Activated CD4-positive, alpha-beta T cell treated with anti-CD3 and anti-CD28 coated beads, Interleukin-2, amount 10 ng/mL, durations not matched to agents 7 days and 5 days (primary cell): ENCODE results near the gene RTP5. TPM values are rescaled to one million over a fixed set of nuclear protein-coding genes. Genes with fewer than 3 reads are reported as not detected.
A peak's percentile ranks its signal among the peaks of the same experiment; 100 is the strongest.

Source experiments
- CTCF ChIA-PET: fragments of 350-600 bp; sonication (Branson Sonifier 250); formaldehyde crosslinking; loops from one replicate; lab custom pipeline; 2021; ENCODE audit warnings: antibody characterized with exemption; lab: Charles Lee
- POLR2A ChIA-PET: fragments of 350-600 bp; sonication (Branson Sonifier 250); formaldehyde crosslinking; loops from one replicate; lab custom pipeline; 2021; ENCODE audit warnings: antibody characterized with exemption; lab: Charles Lee
- DNase-seq: peaks from one replicate; pipeline ENCODE4 v3.0.0-alpha.2; 2020
- H3K27ac Mint-ChIP-seq: one replicate; pipeline ENCODE4 v1.8.0; 2021; ENCODE audit warnings: mild to moderate bottlenecking, moderate library complexity, mixed read lengths
- H3K27me3 Mint-ChIP-seq: one replicate; pipeline ENCODE4 v1.8.0; 2021; ENCODE audit warnings: mixed read lengths
- H3K36me3 Mint-ChIP-seq: one replicate; pipeline ENCODE4 v1.8.0; 2021; ENCODE audit warnings: low read depth, mixed read lengths
- H3K4me1 Mint-ChIP-seq: one replicate; pipeline ENCODE4 v1.8.0; 2021; ENCODE audit warnings: mixed read lengths
- H3K4me3 Mint-ChIP-seq: one replicate; pipeline ENCODE4 v1.8.0; 2021; ENCODE audit warnings: mild to moderate bottlenecking, moderate library complexity, mixed read lengths
- H3K9me3 Mint-ChIP-seq: one replicate; pipeline ENCODE4 v1.8.0; 2021; ENCODE audit warnings: mixed read lengths
- total RNA-seq, 2 experiments: library from RNA; stranded (reverse); gene quantifications; one replicate each; pipeline ENCODE4 v1.2.3, GENCODE V29; 2021

Gene RTP5
- total RNA-seq, 2 experiments from 2014 or later = not detected

GRCh38 chr2:241835611-241836010 is 33.9 kb upstream of the RTP5 start:
- H3K4me3 Mint-ChIP-seq = no peak overlapping the region
- DNase-seq = no peak
- peaks cover 2% of the 10 kb centered on the region for H3K9me3 Mint-ChIP-seq
- CTCF ChIA-PET = interaction anchor here (0.7 to 2.3 kb wide), 3 partner anchors 24 to 52 kb away, joined by 3 to 6 read pairs (median 3); partner anchors contain the start of gene PDCD1
- no peak overlapping the region for H3K27ac Mint-ChIP-seq
- H3K36me3 Mint-ChIP-seq = no peaks in the 10 kb centered on the region
- H3K4me1 Mint-ChIP-seq = peaks cover 7% of the 10 kb centered on the region
- peaks cover 44% of the 10 kb centered on the region for H3K27me3 Mint-ChIP-seq
- POLR2A ChIA-PET = no interaction called here

GRCh38 chr2:241836292-241836691 is 33.2 kb upstream of the RTP5 start:
- H3K36me3 Mint-ChIP-seq = no peaks in the 10 kb centered on the region
- no peak for DNase-seq
- H3K9me3 Mint-ChIP-seq = no peaks in the 10 kb centered on the region
- peaks cover 7% of the 10 kb centered on the region for H3K4me1 Mint-ChIP-seq
- POLR2A ChIA-PET = no interaction called here
- no peak overlapping the region for H3K4me3 Mint-ChIP-seq
- H3K27ac Mint-ChIP-seq = no peak overlapping the region
- CTCF ChIA-PET = interaction anchor here (0.7 to 2.3 kb wide), 2 partner anchors 23 to 32 kb away, joined by 3 to 6 read pairs; partner anchors contain the start of gene PDCD1
- H3K27me3 Mint-ChIP-seq = peaks cover 39% of the 10 kb centered on the region

DNA sequence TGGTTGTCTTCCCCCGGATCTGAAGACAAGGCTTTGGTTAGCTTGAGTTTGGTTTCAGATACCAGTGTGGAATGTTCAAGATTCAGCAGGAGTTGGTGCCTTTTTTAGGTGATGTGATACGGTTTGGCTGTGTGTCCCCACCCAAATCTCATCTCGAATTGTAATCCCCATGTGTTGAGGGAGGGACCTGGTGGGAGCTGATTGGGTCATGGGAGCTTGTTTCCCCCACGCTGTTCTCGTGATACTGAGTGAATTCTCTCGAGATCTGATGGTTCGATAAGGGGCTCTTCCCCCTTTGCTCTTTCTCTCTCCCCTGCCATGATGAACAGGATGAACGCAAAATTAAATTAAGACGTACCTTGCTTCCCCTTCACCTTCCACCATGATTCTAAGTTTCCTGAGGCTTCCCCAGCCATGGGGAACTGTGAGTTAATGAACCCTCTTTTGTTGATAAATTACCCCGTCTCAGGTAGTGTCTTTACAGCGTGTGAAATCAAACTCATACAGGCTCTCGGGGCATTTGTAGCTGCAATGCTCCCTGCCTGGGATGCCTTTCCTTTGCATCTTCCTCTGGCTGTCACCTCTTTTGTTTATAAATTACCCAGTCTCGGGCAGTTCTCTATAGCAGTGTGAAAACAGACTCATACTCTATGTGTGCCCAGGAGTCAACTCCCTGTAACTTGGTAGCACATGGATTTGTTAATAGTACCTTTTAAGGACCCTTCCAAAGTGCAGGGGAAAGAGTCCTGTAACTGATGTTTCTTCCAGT is 32.1 kb upstream of the RTP5 start:
- H3K27ac Mint-ChIP-seq = no peak overlapping the region
- no peaks in the 10 kb centered on the region for H3K36me3 Mint-ChIP-seq
- no peak for DNase-seq
- H3K9me3 Mint-ChIP-seq = no peaks in the 10 kb centered on the region
- peaks cover 33% of the 10 kb centered on the region for H3K27me3 Mint-ChIP-seq
- ChIA-PET CTCF (interaction anchor here (0.8 to 1.2 kb wide), 2 partner anchors 12 to 29 kb away, joined by 3 to 5 read pairs; no protein-coding TSS in a partner anchor), POLR2A (no interaction called here)
- peaks cover 7% of the 10 kb centered on the region for H3K4me1 Mint-ChIP-seq
- no peak overlapping the region for H3K4me3 Mint-ChIP-seq

DNA sequence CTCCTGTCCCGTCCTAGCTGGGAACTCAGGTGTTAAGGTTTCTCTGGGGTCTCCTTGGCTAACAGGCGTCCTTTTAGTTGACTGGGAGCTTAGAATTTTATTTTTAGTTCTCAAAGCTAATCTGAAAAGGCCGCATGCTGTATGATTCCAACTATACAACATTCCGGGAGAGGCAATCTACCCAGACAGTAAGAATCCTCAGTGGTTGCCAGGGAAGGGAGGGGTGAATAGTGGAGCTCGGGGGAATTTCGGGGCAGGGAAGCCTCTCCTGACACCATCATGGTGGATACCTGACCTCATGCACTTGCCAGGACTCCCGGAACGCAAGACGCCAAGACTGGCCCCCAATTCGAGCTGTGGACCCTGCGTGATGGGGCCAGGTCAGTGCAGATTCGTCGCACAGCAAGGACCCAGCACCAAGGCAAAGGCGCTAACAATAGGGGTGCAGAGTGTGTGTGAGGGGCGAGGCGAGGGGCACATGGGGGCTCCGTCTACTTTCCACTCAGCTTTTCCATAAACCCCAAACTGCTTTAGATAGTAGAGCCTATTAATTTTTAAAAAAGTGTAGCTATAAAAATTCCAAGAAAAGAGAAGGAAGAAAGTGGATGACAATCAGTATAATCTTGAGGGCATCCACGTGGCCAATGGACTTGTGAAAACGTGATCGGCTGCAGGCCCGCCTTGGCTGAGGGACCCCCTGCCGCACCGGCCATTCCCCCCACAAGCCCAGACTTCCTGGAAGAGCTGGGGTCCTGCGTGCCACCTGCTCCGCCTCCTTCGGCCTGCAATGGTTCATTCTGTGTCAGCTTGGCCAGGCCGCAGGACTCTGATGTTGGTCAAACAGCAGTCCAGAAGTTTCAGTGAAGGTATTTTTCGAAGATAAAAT is 28.1 kb upstream of the RTP5 start:
- DNase-seq = no peak
- no peaks in the 10 kb centered on the region for H3K36me3 Mint-ChIP-seq
- no peaks in the 10 kb centered on the region for H3K9me3 Mint-ChIP-seq
- H3K4me3 Mint-ChIP-seq = no peak overlapping the region
- H3K27me3 Mint-ChIP-seq = peaks cover 27% of the 10 kb centered on the region
- no peak overlapping the region for H3K27ac Mint-ChIP-seq
- peaks cover 32% of the 10 kb centered on the region for H3K4me1 Mint-ChIP-seq
- POLR2A ChIA-PET = interaction anchor here (0.6 kb wide), 1 partner anchor 535 kb away, joined by 3 read pairs; no protein-coding TSS in a partner anchor
- CTCF ChIA-PET = interaction anchor here (1.0 to 1.6 kb wide), 4 partner anchors 29 to 155 kb away, joined by 3 to 4 read pairs (median 3); partner anchors contain the start of gene DTYMK

DNA sequence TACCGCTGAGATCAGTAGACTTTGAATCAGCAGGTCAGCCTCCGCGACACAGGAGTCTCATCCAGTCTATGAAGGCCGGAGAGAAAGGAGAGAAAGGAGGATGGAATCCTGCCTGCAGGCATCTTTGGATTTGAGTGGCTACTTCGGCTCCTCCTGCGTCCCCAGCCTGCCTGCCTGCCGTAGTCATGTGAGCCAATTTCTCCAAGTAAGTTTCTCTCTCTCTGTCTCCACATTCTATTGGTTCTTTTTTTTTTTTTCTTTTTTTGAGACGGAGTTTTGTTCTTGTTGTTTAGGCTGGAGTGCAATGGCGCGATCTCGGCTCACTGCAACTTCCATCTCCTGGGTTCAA is 27.5 kb upstream of the RTP5 start:
- no peak for DNase-seq
- no peak overlapping the region for H3K4me3 Mint-ChIP-seq
- ChIA-PET CTCF (interaction anchor here (1.1 to 1.6 kb wide), 2 partner anchors 38 to 155 kb away, joined by 3 to 4 read pairs; partner anchors contain the start of gene DTYMK), POLR2A (no interaction called here)
- H3K27me3 Mint-ChIP-seq = peaks cover 22% of the 10 kb centered on the region
- no peaks in the 10 kb centered on the region for H3K9me3 Mint-ChIP-seq
- H3K27ac Mint-ChIP-seq = no peak overlapping the region
- H3K36me3 Mint-ChIP-seq = no peaks in the 10 kb centered on the region
- peaks cover 35% of the 10 kb centered on the region for H3K4me1 Mint-ChIP-seq

DNA sequence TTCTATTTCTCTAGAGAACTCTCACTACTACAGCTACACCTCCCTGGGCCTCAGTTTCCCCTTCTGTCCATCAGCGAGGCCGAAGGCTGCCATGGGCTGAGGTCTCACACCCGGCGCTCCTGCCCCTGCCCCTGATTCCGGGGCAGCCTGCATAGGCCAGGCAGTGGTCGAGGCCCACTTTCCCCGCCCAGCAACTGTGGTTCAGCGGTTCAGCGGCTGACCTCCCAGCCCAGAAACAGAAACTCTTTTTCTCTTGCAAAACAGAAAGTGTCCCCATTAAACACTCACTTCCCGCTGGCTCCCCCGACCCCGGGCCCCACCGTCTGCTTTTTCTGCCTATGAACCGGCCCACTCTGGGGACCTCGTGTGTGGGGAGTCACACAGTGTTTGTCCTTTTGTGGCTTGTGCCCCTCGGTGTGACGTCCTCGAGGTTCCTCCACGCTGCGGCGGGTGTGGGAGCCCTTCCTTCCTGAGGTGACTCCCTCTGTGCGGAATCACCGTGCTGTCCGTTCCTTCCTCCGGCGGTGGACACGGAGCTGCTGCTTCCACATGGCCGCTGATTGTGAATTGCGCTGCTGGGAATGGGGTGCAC is 26.8 kb upstream of the RTP5 start:
- ChIA-PET CTCF (no interaction called here), POLR2A (no interaction called here)
- Mint-ChIP-seq H3K4me3 (peak overlapping the region; percentile 37), H3K27ac (peak overlapping the region; percentile 75), H3K27me3 (peaks cover 15% of the 10 kb centered on the region), H3K36me3 (no peaks in the 10 kb centered on the region), H3K9me3 (no peaks in the 10 kb centered on the region), H3K4me1 (peaks cover 33% of the 10 kb centered on the region)
- DNase-seq = peak; percentile 42

GRCh38 chr2:241843321-241844065 is 26.0 kb upstream of the RTP5 start:
- Mint-ChIP-seq H3K4me3 (peak overlapping the region; percentile 37), H3K4me1 (peaks cover 33% of the 10 kb centered on the region), H3K36me3 (no peaks in the 10 kb centered on the region), H3K9me3 (no peaks in the 10 kb centered on the region), H3K27ac (peak overlapping the region; percentile 75), H3K27me3 (peaks cover 11% of the 10 kb centered on the region)
- ChIA-PET POLR2A (no interaction called here), CTCF (interaction anchor here (0.9 to 1.3 kb wide), 2 partner anchors 16 to 141 kb away, joined by 3 to 10 read pairs; partner anchors contain the start of gene ING5)
- DNase-seq = no peak

GRCh38 chr2:241844066-241844728 is 25.3 kb upstream of the RTP5 start:
- peak; percentile 74 for DNase-seq
- no peaks in the 10 kb centered on the region for H3K9me3 Mint-ChIP-seq
- peak overlapping the region; percentile 86 for H3K27ac Mint-ChIP-seq
- no peaks in the 10 kb centered on the region for H3K36me3 Mint-ChIP-seq
- POLR2A ChIA-PET = no interaction called here
- H3K4me1 Mint-ChIP-seq = peaks cover 33% of the 10 kb centered on the region
- peaks cover 9% of the 10 kb centered on the region for H3K27me3 Mint-ChIP-seq
- CTCF ChIA-PET = interaction anchor here (0.6 to 1.3 kb wide), 5 partner anchors 16 to 695 kb away, joined by 3 to 10 read pairs (median 3); partner anchors contain the start of genes ING5 and PASK
- H3K4me3 Mint-ChIP-seq = peak overlapping the region; percentile 65

DNA sequence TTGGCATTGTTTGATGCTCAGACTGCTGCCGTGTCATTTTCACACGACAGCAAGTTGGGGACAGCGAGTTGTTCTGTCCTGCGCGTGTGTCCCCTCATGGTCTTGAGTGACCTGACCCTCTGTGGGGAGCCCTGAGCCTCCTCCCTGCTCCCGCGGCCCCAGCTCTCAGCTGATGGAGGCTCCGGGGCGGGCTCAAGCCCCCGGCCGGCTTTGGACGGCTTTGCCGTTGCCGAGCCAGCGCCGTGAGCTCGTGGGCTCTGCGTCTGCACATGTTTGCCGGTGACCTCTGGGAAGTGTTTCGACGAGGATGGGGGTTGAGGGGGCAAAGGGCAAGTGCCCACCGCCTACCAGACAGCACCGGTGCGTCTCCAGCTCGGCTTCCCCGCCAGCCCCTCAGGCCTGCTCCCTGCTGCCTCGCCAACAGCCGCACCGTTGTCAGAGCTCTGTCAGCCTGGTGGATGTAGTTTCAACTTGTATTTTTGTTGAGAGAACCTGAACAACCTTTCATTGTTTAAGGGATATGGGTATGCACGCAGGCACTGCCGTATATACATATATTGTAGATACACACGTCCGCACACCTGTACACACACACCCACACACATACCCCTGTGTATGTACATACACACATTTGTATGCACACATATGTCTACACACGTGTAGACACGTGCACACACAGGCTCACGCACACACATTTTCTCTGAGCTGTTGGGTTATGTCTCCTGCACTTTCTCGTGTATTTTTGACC is 24.5 kb upstream of the RTP5 start:
- H3K4me3 Mint-ChIP-seq = peak overlapping the region; percentile 65
- ChIA-PET CTCF (interaction anchor here (0.6 to 1.3 kb wide), 5 partner anchors 15 to 696 kb away, joined by 3 to 10 read pairs (median 3); partner anchors contain the start of gene PASK), POLR2A (no interaction called here)
- peak overlapping the region; percentile 46 for H3K27ac Mint-ChIP-seq
- no peaks in the 10 kb centered on the region for H3K36me3 Mint-ChIP-seq
- peaks cover 33% of the 10 kb centered on the region for H3K4me1 Mint-ChIP-seq
- no peaks in the 10 kb centered on the region for H3K9me3 Mint-ChIP-seq
- peaks cover 6% of the 10 kb centered on the region for H3K27me3 Mint-ChIP-seq
- DNase-seq = no peak

GRCh38 chr2:241846406-241846805 is 23.1 kb upstream of the RTP5 start:
- CTCF ChIA-PET = interaction anchor here (1.0 kb wide), 1 partner anchor 14 kb away, joined by 3 read pairs; no protein-coding TSS in a partner anchor
- no peak for DNase-seq
- POLR2A ChIA-PET = no interaction called here
- Mint-ChIP-seq H3K9me3 (no peaks in the 10 kb centered on the region), H3K4me3 (no peak overlapping the region), H3K36me3 (no peaks in the 10 kb centered on the region), H3K27me3 (peaks cover 6% of the 10 kb centered on the region), H3K27ac (peak overlapping the region; percentile 63), H3K4me1 (peaks cover 33% of the 10 kb centered on the region)
